GM21528 (cell line): ENCODE measurements around the gene THEMIS2.
A peak's percentile ranks its signal among the peaks of the same experiment; 100 is the strongest.
"Not testable (repeated sequence)": the region's sequence is repeated elsewhere in the genome, so short reads cannot be mapped to it uniquely, and the experiment has no call there.

Experiments used
- ATAC-seq: cut with Tn5 transposase; IDR thresholded peaks from one replicate; pipeline ENCODE4 v1.9.1; 2021; ENCODE audit warnings: mild to moderate bottlenecking, moderate library complexity; ENCODE audit not compliant: unreplicated experiment, low FRiP score

Gene THEMIS2

GRCh38 chr1:27872059-27872801, at the start of gene THEMIS2:
Gene THEMIS2 (plus strand): TSS chr1:27872544. CDS start chr1:27872572, 28 bp downstream.
- ATAC-seq: no peak

GRCh38 chr1:27823784-27824183, 48.6 kb upstream of the THEMIS2 start:
- ATAC-seq: no peak

- no peak for ATAC-seq
Observed at GRCh38 chr1:27824411-27824810, 47.9 kb upstream of the THEMIS2 start.

DNA sequence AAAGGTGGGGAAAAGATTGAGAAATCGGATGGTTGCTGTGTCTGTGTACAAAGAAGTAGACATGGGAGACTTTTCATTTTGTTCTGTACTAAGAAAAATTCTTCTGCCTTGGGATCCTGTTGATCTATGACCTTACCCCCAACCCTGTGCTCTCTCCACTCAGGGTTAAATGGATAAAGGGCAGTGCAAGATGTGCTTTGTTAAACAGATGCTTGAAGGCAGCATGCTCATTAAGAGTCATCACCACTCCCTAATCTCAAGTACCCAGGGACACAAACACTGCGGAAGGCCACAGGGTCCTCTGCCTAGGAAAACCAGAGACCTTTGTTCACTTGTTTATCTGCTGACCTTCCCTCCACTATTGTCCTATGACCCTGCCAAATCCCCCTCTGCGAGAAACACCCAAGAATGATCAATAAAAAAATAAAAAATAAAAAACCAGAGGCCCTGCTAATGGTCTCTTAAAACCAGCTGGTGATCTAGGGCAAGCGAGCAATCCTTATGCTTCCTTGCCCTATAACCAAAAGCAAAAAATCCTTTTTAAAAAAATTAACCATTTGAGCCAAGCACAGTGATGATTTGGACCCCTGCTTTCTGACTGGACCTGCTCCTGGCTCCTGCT, 42.9 kb upstream of the THEMIS2 start:
- not testable (repeated sequence) for ATAC-seq

DNA sequence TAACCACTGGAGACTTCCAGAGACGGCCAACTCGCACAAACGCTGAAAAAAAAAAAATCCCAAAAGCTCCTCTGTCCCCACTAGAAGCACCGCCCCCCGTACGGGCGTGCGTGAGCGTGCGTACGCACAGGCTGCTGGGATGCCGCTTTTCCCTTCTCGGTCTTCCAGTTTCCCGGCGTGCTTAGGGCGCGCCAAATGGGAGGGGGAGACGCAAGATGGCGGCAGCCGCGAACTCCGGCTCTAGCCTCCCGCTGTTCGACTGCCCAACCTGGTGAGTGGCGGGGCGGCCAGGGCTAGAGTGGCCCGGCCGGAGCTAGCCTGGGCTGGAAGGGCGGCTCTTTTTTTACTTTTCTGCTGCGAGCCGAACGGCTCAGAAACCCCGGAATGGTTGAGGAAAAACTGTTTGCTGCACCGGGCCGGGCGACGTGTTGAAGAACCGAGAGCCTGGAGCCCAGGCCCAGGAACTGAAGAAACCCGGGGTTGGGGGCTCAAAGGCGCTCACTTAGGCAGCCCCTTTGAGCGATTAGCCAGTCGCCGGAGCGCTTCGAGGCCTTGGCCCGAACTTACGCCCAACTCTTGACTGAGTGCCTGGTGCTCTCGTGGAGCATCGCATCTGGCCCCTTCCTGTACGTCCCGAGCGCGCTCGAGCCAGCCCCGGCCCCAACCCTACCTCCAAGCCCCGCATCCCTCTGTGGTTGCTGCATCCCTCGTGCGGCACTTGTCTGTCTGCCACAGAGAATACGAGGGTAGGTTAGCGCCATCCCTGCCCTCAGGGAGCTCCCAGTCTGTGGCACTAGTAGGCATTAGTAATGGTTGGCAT, 41.5 kb upstream of the THEMIS2 start, which contains the start of gene PPP1R8:
Gene PPP1R8 (plus strand): TSS at position 162 of the 820 bp plus-strand sequence. CDS start 54 bp downstream, at position 216.
- ATAC-seq: peak; percentile 83

DNA sequence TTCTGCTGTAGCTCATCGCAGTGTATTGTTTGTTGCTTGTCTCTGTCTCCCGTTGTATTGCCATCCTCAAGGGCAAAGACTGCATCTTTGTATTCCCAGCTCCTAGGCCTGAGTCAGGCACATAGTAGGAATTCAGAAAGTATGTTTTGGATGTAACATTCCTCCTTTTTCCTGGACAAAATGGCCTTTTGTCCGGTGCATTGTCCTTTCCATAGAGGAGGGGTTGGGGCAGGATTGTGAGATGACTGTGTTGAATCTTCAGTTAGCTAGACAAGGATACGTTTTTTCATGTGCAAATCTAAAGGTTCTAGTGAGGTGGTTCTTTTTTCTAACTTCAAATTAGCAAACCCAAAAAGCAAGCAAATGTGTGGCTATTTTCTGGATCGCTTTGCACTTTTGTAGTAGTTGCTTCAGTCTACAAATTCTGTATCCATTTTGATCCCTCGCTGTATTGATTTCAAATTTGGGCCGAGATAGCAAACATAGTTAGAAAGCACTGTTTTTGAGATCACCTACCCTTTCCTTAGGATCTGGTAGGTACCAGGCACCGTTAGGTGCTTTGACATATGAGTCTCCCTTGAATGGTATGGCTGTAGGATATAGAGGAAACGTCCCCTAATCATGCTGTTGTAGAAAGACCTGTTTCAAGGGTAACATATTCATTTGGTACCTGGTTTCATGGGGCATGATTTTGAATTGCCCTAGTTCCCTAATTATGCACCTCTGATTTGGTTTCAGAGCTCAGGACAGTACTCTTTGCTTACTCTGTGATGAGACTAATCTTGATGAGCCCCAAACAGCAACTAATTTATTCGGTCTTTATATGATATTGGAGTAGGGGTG, 40.6 kb upstream of the THEMIS2 start:
- ATAC-seq: no peak

DNA sequence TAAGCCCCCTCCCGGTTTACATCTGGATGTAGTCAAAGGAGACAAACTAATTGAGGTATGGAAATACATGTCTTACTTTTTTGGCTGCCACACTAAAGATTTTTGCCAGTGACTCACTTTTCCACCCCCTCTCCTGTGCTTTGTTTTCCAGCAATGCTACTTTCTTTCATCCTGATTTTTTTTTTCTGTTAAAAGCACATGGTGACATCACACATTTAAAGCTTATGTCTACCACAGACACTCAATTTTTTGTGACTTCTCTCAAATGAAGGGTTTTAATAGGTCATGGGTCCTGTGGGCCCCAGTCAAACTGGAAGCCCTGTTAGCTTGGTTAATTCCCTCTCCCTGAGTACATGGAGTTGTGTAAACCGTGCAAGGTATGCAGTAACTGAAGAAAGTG, 39.6 kb upstream of the THEMIS2 start:
- no peak for ATAC-seq

- no peak for ATAC-seq
Observed at GRCh38 chr1:27833470-27833869, 38.9 kb upstream of the THEMIS2 start.

DNA sequence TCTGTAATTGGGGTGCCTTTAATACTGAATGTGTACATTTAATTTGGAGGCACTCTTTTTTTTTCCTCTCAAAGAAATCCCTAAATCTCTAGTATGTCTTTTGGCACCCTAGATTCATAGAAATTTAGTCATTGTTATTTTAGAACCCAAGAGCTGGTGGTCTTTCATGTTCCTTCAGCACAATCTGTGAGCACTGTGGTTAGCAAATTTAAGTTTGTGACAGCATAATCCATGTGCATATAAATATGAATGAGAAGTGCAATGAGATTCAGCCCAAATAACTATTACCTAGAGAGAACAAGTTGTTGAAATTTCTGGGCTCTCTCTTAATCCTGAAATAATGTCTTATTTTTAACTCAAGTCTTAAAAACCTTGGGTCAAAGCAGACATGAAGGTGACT, 37.3 kb upstream of the THEMIS2 start:
- ATAC-seq: no peak

DNA sequence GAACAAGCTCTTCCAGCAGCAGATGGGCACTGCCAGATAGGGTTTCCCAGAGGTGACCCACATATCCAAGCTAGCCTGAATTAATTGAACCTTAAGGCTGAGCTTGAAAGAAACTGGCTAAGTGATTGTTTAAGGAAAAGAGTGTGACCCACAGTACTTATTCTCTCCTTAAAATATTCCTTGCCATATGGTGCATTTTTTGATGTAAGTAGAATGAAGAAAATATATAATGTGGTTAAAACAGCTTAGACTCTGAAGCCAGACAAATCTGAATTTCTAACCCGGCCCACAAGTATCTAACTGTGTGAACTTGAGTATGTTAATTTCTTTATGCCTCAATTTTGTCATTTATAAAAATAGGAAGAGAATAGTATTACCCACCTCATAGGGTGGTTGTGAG, 36.8 kb upstream of the THEMIS2 start:
- no peak for ATAC-seq

DNA sequence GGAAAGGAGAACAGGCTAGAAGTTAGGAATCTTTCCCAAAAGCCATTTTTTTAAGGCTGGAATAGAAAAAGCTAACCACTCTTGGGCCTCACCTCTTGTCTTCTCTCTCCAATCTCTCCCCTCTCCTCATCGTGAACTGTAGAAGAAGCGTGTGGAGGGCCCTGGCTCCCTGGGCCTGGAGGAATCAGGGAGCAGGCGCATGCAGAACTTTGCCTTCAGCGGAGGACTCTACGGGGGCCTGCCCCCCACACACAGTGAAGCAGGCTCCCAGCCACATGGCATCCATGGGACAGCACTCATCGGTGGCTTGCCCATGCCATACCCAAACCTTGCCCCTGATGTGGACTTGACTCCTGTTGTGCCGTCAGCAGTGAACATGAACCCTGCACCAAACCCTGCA, 22.4 kb upstream of the THEMIS2 start:
- no peak for ATAC-seq

DNA sequence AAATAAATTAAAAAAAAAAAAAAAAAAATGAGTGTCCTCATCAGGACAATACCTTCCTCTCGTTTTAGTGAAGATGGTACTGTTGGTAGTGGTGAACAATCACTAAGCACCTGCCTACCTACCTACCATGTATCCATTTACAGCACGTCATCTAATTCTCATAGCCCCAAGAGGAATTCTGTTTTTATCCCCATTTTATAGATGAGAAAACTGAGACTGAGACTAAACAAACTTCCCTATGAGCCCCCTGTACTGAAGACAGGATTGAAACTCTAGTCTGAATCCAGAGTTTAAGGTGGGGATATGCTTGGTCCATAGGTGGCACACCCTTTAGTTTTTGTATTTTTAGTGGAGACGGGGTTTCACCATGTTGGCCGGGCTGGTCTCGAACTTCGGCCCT, 17.3 kb upstream of the THEMIS2 start:
- no peak for ATAC-seq

DNA sequence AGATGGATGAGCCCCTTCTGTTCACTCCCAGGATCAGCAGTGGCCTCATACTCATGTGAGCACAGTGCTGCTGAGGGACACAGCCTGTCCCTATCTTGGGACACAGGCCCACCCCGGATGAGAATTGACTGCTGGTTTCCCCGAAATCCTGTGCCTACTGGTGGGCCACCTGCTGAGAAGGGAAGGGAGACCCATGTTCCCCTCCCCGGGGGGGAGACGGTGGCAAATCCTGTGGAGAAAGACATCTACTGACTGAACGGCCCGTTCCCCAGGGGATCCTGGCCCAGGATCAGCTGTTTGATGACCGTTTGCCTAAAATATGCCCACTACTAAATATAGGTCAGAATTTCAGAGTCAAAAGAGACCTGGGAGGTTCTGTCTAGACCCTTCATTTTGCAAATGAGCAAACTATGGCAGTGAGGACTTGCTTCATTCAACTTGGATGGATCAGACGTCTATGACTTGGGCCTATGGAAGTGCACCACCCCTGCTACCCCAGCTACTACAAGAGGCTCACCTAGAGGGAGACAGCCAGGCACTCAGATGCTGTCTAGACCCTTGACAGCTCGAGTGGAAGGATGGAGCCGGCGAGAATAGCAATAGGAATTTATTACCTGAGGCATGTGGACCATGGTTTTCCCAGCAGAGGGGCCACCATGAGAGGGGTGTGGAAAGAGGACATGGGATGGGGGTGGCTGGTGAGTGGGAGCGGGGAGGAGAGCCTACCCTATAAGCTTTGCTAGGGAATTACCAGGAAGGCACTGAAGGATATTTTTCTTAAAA, 15.6 kb upstream of the THEMIS2 start:
- no peak for ATAC-seq

DNA sequence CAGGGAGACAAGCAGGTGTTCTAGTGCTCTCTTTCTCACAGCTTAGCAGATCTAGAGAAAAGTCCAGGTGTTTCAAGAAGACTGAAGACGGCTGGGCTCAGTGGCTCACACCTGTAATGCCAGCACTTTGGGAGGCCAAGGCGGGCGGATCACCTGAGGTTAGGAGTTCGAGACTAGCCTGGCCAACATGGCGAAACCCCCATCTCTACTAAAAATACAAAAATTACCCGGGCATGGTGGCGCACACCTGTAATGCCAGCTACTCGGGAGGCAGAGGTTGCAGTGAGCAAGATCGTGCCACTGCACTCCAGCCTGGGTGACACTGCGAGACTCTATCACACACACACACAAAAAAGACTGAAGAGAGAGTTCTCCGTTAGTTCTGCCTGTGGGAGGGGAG, 14.8 kb upstream of the THEMIS2 start:
- ATAC-seq: not testable (repeated sequence)

DNA sequence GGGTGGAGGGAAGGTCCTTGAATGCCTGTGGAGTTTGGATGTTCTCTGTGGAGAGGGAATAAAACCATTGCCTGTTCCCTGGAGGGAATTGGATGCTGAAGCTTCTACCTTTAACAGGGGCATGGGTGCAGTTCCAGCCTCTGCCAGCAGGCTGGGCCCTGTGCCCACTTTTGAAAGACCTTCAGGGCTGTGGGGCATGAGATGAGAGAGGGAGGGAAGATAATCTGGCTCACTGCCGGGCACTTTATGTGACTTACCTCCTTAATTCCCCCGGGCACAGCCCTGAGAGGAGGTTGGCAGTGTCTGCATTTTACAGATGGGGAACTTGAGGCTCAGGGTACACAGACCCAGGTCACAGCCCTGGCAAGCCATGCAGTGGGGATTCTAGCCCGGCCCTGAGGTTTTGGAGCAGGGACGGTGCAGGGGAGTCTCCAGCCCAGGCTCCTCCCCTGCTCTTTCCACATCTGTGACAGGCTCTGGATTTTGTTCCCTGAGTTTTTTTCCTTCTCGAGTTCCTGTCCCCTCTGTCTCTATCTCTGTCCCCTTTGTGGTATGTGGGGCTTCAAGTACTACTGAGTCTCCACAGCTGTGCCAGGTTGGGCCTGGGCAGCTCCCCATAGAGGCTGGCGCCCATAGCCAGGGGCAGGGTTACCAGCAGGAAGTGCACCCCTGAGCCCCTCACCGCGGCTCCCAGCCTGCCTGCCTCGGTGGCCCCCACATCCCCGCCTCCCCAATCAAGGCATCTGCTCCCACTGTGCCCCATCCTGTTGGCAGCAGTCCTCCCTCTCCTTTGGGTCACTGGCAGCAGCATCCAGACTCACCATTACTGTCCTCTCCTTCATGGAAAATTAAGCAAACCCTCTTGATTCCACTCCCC, 14.0 kb upstream of the THEMIS2 start:
- no peak for ATAC-seq

DNA sequence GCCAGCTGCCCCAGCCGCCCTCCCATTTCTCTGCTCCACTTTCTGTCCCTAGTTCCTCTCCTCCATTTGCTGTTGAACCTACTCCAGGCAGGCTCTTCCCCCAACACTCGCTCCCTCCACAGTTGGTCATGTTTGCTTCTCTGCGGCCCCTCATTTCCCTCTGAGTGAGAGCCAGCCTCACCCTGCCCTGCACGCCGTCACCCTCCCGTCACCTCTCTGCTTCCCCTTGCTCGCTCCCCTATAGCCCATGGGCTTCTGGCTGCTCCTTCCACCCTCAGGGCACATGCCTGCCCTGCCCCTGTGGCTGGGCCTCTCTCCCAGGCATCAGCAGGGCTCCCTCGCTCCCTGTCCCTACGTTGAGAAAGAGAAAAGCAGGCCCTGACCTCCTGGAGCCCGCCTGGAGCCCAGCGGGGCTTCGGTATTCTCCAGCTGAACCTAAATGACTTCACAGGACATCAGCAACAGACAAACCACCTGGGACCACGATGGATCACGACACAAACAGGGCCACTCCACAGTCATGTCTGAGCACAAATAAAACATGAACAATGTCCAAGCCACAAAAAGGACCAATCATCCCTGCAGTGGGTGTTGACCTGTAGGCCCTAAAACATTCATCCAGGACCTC, 13.3 kb upstream of the THEMIS2 start:
- ATAC-seq: no peak

- ATAC-seq: no peak
Observed at GRCh38 chr1:27861436-27861835, 10.9 kb upstream of the THEMIS2 start.

- ATAC-seq: no peak
Observed at GRCh38 chr1:27862004-27862403, 10.3 kb upstream of the THEMIS2 start.
